PFSK-1 (cell line): ENCODE results near the gene DIAPH2.

Experiments
- FOXP2 ChIP-seq: optimal IDR thresholded peaks from 2 replicates; pipeline ENCODE3; 2011; ENCODE audit warnings: borderline replicate concordance, control low read depth, inconsistent platforms; ENCODE audit not compliant: insufficient read depth; ENCODE audit errors: extremely low read length, extremely low read depth
- POLR2AphosphoS5 ChIP-seq: IDR thresholded peaks from 2 replicates; pipeline ENCODE4 v1.6.1; 2012; ENCODE audit warnings: low read depth, mild to moderate bottlenecking, control low read depth, low read length, moderate library complexity
- SIN3A ChIP-seq: IDR thresholded peaks from 2 replicates; pipeline ENCODE4 v1.6.1; 2012; ENCODE audit warnings: mild to moderate bottlenecking, low read length, moderate library complexity, borderline replicate concordance; ENCODE audit not compliant: insufficient read depth
- TAF1 ChIP-seq: IDR thresholded peaks from 2 replicates; pipeline ENCODE4 v1.6.1; 2012; ENCODE audit warnings: low read length, control low read depth, borderline replicate concordance; ENCODE audit not compliant: insufficient read depth
- TF ChIP-seq, protein P1 (sequence below), 2 experiments: IDR thresholded peaks; 2 replicates each; pipeline versions ENCODE4 v1.6.1 to v1.8.0; 2011 to 2012; ENCODE audit warnings: low read depth in 2 of 2, low read length in 2 of 2, control low read depth in 1 of 2, inconsistent platforms in 1 of 2, mild to moderate bottlenecking in 1 of 2, moderate library complexity in 1 of 2; ENCODE audit not compliant: insufficient read depth in 1 of 2

The DIAPH2 gene

DNA sequence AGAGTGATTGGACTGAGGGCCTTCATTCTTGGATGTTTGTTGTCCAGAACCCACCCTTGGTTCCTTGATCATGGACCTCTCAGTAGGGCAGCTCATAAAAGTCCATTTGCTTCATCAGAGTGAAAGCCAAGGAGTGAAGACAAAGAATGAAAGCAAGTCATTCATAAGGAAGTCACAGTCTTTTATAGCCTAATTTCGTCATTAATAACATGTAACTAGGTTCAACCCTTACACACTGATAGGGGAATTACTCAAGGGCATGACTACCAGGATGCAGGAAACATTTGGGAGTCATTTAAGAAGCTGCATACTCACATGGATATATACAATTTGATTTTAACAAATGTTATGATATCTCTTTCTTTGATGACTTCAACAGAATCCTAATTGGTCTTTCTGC is 294.3 kb downstream of the DIAPH2 start:
- TF ChIP-seq POLR2AphosphoS5 (no peak), SIN3A (no peak), TAF1 (no peak), FOXP2 (no peak)
- TF ChIP-seq, protein P1, sequence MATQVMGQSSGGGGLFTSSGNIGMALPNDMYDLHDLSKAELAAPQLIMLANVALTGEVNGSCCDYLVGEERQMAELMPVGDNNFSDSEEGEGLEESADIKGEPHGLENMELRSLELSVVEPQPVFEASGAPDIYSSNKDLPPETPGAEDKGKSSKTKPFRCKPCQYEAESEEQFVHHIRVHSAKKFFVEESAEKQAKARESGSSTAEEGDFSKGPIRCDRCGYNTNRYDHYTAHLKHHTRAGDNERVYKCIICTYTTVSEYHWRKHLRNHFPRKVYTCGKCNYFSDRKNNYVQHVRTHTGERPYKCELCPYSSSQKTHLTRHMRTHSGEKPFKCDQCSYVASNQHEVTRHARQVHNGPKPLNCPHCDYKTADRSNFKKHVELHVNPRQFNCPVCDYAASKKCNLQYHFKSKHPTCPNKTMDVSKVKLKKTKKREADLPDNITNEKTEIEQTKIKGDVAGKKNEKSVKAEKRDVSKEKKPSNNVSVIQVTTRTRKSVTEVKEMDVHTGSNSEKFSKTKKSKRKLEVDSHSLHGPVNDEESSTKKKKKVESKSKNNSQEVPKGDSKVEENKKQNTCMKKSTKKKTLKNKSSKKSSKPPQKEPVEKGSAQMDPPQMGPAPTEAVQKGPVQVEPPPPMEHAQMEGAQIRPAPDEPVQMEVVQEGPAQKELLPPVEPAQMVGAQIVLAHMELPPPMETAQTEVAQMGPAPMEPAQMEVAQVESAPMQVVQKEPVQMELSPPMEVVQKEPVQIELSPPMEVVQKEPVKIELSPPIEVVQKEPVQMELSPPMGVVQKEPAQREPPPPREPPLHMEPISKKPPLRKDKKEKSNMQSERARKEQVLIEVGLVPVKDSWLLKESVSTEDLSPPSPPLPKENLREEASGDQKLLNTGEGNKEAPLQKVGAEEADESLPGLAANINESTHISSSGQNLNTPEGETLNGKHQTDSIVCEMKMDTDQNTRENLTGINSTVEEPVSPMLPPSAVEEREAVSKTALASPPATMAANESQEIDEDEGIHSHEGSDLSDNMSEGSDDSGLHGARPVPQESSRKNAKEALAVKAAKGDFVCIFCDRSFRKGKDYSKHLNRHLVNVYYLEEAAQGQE (IDR thresholded peaks at IDR 0.05; ENCODE audit: insufficient read depth in 1 of 2, low read depth in 2 of 2, low read length in 2 of 2): no peak

DNA sequence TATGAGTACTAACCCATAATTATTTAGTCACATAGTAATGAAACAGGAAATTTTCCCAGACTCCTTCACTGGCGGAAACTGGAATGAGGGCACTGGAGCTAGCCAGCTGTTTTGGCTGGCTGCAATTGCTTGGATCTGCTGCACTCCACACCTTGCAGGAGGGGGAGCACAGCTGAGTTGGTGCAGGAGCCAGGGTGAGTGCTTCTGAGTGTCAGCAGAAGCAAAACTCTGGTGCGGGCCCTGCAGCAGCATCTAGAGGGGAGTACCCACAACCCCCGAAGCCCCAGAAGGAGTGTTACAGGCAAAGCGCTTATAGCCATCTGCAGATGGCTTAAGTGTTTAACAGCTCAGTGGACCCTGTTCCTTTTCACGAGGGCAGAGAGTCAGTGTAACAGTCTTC is 295.1 kb downstream of the DIAPH2 start:
- TF ChIP-seq POLR2AphosphoS5: no peak
- no peak for TF ChIP-seq TAF1
- TF ChIP-seq FOXP2: no peak
- TF ChIP-seq, protein P1 (IDR thresholded peaks at IDR 0.05; ENCODE audit: insufficient read depth in 1 of 2, low read depth in 2 of 2, low read length in 2 of 2): no peak
- no peak for TF ChIP-seq SIN3A

DNA sequence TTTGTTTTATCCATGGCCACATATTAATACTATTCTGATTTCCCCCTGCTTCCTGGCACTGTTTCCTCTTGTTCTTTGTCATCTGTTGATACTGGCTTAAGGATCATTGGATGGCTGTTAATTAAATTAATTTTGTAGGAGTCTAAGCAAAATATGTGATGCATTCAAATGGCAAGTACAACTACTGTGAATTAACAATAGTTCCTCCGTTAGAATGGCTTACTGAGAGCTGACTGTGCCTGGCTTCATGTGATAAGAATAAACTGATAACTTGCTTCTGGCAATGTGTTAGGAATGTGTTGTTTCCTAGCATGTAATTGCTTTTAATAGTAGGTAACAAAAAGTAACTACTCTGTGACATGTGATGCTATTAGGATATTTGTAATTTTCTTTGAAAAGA is 297.5 kb downstream of the DIAPH2 start:
- TF ChIP-seq SIN3A: no peak

DNA sequence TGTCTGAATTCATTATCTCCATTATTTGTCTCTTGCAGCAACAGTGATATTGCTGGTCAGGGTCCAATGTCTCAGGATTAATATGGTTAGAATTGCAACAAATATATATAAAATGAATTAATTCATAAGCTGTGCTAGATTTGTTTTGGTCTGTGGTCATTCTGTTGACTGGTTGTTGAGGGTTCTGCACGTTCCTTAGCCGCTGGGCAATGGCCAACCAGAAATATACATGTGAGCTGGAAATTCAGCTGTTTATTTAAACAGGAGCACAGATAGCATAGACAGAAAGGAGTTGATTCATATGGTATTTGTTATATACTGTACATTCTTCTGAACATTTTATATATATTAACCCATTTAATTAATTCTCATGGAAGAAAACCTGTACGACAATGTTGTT is 299.9 kb downstream of the DIAPH2 start:
- TF ChIP-seq FOXP2: no peak
- TF ChIP-seq, protein P1 (IDR thresholded peaks at IDR 0.05; ENCODE audit: insufficient read depth in 1 of 2, low read depth in 2 of 2, low read length in 2 of 2): no peak
- TF ChIP-seq POLR2AphosphoS5: no peak
- no peak for TF ChIP-seq SIN3A
- no peak for TF ChIP-seq TAF1

DNA sequence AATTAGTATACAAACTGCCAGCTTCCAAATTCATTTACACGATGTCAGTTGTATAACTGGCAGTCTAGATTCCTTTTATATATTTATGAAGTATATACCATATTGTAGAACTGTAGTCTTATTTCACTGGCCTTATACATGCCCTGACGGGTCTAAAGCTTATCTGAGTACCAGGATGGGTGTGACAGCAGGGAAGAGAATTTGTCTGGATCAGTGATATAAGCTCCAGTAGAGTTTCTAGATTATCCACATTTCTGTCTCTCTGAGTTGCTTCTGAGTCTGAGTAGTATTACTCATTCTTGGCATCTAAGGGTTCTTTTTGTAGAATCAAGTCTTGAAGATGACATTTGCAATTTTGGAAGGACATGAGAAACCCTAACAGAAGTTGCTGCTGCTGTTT is 300.4 kb downstream of the DIAPH2 start:
- no peak for TF ChIP-seq POLR2AphosphoS5
- TF ChIP-seq, protein P1 (IDR thresholded peaks at IDR 0.05; ENCODE audit: insufficient read depth in 1 of 2, low read depth in 2 of 2, low read length in 2 of 2): no peak
- no peak for TF ChIP-seq FOXP2
- TF ChIP-seq SIN3A: no peak
- no peak for TF ChIP-seq TAF1
